Measurements from ENCODE around the gene DGKD.
"Not testable (repeated sequence)": the region's sequence is repeated elsewhere in the genome, so short reads cannot be mapped to it uniquely, and the experiment has no call there.

The DGKD gene

DNA sequence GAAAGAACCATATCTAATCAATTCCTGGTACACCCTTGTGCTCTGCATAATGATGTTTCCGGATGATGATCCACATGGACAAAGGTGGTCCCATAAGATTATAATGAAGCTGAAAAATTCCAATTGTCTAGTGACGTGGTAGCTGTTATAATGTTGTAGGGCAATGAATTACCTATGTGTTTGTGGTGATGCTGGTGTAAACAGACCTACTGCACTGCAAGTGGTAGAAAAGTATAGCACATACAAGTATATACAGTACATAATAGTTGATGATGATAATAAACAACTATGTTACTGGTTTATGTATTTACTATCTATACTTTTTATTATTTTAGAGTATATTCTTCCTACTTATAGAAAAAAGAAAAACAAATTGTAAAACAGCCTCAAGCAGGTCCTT lies 8.4 kb downstream of the DGKD start:
- no peak for DNase-seq (ENCODE audit: low read depth)

DNA sequence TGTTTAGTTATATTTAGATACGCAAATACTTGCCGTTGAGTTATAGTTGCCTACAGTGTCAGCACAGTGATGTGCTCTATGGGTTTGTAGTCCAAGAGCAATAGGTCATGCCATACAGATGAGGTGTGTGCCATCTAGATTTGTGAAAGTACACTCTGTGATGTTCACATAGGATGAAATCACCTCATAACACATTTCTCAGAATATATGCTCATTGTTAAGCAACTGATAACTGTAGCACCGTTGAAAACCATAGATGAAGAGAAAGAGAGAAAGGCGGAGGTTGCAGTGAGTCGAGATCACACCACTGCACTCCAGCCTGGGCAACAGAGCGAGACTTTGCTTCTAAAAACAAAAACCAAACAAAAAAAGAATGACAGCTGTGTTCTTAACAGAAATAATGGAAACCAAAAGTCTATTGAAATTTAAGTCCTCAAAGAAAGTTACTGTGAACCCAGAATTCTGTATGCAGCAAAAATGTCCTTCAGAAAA lies 9.5 kb downstream of the DGKD start:
- no peak for DNase-seq (ENCODE audit: low read depth)

DNA sequence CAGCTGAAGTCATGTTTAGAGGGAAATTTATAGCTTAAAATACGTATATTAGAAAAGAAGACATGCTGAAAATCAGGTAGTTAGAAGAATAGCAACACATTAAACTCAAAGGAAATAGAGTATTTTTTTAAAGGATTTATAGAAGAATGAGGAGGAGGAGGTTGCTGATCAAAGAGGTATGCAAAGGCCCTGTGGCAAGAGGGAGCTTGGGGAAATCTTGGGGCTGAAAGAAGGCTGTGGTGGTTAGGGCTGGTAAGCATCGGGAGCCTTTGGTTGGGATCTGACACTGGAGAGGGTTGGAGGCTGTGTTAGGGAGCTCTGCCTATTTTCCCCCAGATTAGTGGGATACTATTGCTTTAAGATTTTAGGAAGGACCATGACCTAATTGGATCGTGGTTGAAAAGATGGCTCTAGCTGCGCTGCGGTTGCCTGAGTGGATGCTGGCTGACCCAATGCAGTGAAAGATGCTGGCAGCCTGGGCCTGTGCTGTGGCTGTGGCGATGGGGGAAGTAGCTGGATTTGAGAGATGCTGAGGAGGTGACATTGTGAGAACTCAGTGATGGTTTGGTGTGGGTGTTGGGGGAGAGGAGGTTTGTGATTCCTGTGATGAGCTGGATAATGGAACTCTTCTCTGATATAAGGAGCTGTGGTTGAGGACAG lies 11.7 kb downstream of the DGKD start:
- DNase-seq (ENCODE audit: low read depth): no peak

DNA sequence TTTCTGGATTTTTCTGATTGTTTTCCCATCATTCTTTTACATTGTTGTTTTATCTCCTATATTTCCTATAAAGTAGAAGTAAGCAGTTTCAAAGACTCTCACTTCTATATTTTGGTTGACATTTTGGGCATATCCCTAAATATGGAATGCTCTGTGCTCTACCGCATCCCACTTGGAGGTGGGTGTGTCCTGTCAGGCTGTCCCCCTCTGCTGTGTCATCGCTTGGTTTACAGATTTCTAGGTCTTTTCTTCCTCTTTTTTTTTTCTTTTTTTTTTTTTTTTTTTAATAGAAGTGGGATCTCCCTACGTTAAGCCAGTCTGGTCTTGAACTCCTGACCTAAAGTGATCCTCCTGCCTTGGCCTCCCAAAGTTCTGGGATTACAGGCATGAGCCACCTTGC lies 13.3 kb downstream of the DGKD start:
- DNase-seq (ENCODE audit: low read depth): no peak

DNA sequence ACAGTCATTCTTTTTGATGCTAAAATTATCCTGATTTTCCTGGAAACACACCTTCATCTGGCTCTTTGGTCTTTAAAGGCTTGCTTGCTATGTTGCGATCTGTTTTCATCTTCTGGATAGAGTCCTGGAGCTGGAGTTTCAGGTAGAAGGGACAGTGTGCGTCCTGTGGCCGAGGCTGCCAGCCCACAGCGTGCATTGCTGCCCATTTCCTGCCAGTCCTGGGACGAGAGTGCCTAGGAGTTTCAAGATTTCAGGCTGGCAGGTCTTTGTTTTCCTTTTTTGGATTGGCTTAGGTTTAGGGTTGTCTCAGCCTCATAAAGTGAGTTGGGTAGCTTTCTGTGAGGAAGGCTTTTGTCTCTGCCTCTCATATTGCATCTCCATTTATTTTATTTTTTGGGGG lies 14.5 kb downstream of the DGKD start:
- no peak for DNase-seq (ENCODE audit: low read depth)

DNA sequence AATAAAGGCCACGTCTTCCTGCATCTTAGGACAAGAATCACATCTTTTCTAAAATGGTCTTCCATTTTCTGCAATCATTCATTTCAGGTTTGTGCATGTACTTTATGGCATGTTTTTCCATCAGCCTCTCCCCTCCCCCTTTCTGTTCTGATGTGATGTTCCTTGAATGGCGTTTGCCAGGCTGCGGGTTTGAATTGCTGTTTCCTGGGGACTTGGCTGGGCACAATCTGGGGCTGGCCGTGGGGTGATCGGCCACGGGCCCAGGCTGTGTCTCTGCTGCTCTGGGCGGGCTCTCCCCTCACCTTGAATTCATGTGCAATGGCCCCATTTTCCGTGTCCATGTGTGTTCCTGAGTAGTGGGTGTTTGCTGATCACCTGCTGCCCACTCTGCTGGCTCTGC lies 15.2 kb downstream of the DGKD start:
- DNase-seq (ENCODE audit: low read depth): no peak

DNA sequence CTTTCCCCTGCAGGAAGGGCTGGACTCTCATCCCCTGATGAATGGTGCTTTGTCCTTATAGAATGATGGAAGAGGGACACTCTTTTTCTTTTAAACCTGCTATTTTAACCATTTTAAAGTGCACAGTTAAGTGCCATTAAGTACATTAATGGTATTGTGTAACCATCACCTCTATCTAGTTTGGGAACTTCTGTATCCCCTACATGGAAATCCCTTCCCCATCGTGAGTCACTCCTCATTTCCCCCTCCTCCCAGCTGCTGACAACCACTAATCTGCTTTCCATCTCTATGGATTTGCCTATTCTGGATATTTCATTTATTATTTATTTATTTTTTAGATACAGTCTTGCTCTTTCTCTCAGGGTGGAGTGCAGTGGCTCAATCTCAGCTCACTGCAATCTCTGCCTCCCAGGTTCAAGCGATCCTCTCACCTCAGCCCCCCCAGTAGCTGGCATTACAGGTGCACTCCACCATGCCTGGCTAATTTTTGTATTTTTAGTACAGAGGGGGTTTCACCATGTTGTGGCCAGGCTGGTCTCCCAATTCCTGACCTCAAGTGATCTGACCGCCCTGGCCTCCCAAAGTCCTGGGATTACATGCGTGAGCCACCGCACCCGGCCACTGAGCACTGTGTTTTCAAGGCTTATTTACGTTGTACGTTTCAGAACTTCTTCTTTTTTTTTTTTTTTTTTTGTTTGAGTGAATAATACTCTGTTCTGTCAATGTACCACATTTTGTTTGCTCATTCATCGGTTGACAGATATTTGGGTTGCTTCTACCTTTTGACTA lies 15.8 kb downstream of the DGKD start:
- DNase-seq (ENCODE audit: low read depth): no peak

DNA sequence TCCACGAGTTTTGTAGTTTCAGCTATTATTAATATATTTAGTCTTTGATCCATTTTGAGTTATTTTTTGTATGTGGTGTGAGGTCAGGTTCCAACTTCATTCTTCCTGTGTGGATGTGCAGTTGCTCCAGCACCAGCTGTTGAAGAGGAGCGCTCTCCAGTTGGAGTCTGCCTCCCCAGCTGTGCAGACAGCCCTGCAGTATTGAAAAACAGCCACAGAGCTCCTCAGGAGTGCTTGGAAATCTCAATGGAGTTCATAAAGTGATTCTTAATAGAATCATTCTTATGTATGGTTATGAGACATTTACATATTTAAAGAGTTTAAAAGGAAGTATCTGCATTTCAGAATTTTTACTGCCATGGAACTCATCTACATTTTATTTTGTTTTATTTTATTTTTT lies 17.3 kb downstream of the DGKD start:
- DNase-seq (ENCODE audit: low read depth): no peak

DNA sequence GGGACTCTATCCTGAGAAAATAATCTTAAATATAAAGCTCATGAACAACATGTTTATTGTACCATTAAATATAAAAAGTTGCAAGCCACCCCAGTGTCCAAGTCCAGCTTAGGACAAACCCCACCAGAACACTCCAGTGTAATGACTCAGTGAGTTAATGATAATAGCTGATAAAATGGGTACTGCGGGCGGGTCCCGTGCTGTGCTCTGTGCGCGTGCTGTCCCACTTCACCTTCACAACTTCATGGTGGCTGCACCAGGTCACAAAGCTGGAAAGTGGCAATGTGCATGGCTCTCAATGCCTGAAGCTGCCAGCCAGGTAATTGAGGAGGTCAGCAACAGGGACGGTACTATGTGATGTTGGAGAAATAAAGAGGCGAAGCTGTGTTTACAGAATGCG lies 18.6 kb downstream of the DGKD start:
- DNase-seq (ENCODE audit: low read depth): no peak

DNA sequence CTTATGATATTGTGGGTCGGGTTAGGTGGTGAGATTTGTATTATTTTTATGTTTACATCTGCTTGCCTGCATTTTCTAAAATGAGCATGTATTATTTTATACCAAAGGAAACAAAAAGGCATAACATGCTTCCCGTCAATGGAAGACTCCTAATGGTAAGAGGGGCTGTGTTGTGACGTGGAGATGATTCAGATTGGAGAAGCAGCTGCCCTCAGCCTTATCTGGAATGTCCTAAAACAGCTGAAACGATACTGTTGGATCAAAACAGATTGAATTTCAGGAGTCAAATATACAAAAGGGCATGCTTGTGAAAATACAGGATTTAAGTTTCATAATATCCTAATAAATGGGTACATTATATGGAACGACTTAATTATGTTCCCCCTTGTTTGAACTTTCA lies 19.0 kb downstream of the DGKD start:
- no peak for DNase-seq (ENCODE audit: low read depth)

DNA sequence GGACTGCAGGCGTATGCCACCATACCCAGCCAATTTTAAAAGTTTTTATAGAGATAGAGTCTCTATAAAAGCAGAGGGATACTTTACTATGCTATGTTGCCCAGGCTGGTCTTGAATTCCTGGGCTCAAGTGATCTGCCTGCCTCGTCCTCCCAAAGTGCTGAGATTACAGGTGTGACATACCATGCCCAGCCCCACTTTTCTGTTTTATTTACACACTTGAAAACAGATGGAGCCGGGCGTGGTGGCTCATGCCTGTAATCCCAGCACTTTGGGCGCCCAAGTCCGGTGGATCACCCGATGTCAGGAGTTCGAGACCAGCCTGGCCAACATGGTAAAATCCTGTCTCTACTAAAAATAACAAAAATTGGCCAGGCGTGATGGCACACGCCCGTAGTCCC lies 20.5 kb downstream of the DGKD start:
- DNase-seq (ENCODE audit: low read depth): not testable (repeated sequence)

DNA sequence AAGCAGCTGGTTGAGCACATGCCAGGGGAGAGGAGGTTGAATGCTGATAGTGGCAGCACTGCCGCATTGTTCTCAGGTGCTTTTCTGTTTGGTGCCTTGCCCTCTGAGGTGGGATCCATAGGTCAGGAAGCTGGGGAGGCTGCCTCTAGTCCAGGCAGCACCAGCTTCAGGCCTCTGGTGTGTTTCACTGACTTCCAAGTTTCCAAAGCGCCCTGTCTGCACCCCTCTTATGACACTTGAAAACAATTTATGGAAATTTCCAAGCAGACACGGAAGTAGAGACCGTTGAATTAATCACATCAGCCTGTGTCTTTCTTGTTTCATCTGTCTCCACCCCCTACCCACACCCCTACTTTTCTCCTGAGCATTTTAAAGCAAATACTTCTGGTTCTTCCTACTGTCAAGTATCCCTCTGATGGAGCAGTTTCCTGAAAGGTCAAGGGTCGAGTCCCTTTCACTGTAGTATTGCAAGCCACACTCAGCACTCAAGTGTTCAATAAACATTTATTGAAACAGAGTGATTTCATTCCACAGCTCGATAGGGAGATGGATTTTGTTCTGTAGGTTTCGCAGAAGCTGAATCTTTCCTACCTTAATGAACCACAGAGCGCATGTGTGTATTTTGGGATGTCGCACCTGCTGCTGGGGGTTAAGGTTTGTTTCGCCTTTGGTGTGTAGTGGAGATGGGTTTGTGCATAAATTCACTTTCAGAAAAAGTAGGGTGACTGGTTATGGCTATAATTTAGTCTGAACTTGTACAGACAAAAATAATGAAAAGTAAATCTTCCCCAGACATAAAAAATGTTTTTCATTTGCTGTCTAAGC lies 21.4 kb downstream of the DGKD start:
- no peak for DNase-seq (ENCODE audit: low read depth)

DNA sequence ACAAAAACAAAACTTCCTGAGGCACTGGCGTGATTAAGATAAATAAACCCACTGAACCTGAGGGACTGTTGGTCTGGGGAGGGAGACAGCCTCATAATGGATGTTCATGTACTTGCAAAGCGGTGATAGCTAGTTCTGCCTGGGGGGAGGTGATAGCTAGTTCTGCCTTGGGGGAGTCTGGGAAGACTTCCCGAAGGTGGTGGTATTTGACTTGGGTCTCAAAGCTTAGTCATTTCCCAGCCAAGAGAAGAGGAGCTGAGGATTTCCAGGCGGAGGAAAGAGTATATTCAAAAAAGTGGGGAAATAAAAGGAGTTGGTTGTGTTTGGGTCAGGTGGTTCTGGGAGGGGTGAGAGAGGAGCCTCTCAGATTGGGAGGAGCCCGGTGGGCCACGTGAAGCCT lies 24.7 kb downstream of the DGKD start:
- DNase-seq (ENCODE audit: low read depth): no peak

DNA sequence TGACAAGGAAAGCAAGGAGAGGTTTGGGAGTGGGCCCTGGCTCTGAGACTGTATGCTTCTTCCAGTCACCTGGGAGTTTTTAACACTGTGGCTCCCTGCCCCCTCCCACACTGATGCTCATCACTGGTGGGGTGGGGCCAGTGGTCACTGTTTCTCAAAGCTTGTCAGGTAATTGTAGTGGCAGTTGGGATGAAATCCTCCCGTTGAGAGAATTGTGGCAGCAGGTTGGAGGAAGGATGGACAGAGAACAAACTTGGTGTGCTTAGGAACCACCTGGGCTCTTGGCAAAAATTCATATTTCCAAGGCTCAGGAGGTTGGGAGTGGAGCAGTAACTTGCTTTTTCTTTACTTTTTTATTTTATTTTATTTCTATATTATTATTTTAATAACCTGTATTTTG lies 25.1 kb downstream of the DGKD start:
- DNase-seq (ENCODE audit: low read depth): no peak

DNA sequence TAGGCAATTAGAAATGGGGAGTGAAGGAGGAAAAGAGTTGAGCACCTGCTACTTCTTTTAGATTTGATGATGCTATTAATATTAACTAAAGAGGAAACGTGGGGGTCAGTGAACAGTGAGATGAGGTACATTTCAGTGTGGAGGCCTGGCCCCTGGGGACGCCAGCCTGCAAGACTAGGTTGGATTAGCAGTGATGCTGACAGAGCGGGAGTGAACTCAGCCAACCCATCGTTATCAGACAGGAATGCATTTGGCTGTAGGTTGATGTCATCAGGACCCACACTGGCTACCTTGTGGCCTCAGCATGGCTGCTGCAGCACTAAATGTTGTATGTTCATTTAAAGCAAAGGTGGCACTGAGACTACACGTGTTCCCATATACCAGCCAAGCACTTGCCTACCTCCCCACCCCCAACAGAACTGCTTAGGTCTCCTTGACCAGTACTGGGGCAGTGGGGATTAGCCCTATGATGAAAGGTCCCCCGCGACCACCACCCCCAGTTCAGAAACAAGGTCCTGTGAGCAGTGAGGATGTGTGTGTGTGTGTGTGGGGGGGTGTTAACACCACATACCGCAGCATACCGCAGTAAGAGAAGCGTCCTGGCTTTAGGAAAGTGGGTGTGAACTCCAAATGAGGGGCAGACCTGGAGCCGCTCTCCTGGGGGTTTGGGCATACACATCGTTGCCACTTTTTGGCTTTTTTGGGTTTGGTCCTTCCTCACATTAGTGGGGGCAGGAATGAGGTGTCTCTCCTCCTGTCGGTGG lies 26.0 kb downstream of the DGKD start:
- DNase-seq (ENCODE audit: low read depth): no peak

DNA sequence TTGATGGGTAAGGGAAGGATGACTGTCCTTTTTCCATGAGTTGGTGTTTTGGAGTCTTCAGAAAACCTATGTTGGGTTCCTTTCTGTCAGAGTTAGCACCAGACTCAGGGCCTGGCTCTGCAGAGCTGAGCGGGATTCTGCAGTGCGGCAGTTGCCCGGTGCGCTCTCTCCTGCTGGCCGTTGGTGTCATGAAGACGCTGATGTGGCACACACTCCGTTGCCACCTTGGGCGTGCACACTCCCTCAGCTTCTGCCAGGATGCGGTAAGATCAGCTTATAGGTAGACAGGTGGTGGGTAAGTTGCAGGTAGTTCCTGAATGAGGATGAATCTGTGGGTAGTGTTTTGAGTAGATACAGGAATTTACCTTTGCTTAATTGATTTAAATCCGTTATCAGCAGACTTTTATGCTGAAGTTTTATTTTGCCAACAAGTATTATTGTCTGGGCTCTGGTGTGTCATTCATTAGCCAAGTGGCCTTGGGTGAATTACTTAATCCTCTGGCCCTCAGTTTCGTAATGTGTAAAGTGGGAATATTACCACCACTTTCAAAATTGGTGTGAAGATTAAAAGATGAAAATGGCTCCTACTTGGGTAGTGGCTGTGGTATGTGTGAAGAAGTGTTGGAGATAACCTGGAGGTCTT lies 26.8 kb downstream of the DGKD start:
- DNase-seq (ENCODE audit: low read depth): no peak

DNA sequence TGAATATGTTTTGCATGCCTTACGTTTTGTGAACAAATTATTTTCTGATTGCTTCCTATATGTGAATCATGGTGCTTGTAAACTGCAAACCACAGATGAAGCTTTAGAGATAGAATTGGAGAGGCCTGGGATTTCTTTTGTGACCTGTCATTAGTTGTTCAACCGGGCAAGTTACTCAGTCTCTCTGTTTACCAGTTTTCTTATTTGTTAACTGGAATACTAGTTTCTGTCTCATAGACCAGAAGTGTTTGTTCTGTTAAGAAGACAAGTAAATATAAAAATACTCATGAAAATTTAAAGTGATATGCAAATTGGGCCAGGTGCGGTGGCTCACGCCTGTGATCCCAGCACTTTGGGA lies 27.3 kb downstream of the DGKD start:
- DNase-seq (ENCODE audit: low read depth): no peak

DNA sequence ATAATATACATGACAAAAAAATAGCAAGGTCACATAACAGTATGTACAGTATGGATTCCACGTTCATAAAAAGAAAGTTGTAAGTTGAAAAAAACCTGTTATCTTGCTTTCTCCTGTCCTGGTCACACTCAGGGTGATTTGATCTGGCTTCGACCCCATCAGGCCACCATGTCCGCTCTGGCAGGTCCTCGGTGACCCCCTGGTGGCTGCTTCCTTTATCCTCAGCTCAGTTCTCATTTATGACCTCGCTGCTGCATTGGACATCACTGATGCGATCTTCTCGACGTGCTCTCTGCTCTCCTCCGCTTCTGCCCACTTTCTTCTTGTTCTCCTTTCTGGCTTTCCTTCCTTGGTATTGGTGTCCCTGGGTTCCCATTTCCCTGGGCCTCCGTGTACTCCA lies 29.7 kb downstream of the DGKD start:
- no peak for DNase-seq (ENCODE audit: low read depth)

DNA sequence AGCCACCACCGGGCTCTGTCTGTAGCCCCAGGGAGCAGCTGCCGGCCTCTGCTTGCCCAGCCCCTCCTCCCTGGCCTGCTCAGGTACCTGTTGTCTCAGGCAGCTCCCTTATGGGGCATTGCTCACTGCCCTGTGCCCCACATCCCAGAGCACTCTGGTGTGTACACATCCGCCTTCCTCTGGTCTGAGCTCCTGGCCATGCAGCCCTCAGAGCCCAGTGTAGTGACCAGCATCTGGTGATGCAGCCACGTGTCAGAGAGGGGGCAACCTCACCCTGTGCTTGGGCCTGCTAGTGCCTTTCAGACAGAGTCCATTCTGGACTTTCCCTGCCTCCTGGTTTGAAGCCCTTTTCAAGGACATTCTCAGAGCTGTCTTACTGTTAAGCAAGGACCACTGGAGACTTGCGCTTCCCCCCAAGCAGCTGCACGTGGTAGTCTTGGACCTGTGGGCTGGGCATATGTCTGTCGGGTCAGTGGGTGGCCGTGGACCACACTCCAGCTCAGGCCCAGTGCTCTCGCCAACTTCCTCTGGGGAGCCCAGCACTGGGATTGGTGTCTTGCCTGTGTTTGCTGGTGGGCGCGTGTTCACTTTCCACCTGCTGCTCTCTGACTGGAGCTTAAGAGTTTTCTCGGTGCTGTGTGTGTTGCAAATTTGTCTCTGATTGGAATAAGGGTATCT lies 30.7 kb downstream of the DGKD start:
- DNase-seq (ENCODE audit: low read depth): no peak

DNA sequence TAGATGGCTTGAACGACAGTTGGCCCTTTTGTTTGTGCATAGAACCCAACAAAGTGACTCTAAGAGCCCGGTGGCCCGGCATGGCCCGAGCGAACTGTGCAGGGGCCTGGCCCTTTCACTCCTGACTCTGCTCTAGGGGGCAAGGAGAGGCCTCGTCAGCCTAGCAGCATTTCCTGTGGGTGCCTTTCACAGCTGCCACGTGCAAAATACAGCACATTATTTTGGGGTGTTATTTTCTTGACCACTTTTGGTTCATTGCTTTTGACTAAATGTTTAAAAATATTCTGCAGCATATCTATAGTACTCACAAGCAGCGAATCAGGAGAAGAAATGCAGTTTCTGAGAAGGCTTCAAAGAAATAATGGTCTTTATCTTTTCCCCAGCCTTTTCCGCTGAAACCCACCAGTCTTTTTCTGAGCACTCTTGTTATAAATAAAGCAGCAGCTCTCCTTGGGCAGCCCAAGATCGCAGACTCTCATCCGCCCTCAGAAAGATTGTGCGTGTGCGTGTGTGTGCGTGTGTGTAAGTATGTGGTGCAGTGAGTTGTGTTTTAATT lies 31.3 kb downstream of the DGKD start:
- peak; percentile 19 for DNase-seq (ENCODE audit: low read depth)
